Measurements from ENCODE around the gene NSUN4.

DNA sequence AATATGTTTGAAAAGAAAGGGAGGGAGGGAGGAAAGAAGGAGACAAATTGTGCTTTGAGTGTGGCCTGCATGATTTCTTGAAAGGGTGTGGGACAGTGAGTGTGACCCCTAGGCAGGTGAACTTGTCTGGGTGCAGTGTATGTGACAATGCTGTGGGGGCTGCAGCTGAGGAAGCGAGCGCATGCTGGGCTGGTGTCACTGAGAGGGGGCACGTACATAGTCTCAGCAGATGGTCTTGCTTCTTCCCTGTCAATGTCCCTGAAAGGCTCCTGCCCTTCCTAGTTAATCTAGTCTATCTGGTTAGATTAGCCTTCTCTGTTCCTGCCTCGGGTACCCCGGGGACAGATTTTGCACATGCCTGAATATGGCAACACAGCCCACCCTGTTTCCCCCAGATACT lies 63.3 kb downstream of the NSUN4 start:
- TF ChIP-seq POLR2A (IDR thresholded peaks at IDR 0.05) (no peak), CTCF (IDR thresholded peaks at IDR 0.05) (no peak)

Data from lower leg skin (tissue), 3 donors.